Suppressor macrophage (primary cell): ENCODE measurements around the gene GARIN3.

Source experiments
- DNase-seq, 4 experiments: peaks; one replicate each; pipeline ENCODE4 v3.0.0-alpha.2; 2020 to 2022
- total RNA-seq, 17 experiments: gene quantifications; one replicate each; lab custom pipeline; 2026; ENCODE audit warnings: mixed read lengths in 6 of 17, inconsistent platforms in 3 of 17; lab: John Stamatoyannopoulos, UW

Gene GARIN3
- 0 to 0.88 (median 0) reads per million in 17 experiments for total RNA-seq

- no peak for DNase-seq
Observed at GRCh38 chr5:157166214-157167213, at the start of gene GARIN3. Gene GARIN3 (minus strand): TSS chr5:157166264. CDS start chr5:157166168, 96 bp downstream.

- DNase-seq, result no peak
Observed at GRCh38 chr5:157215514-157216167, 49.6 kb upstream of the GARIN3 start.

GRCh38 chr5:157214861-157215513 lies 48.9 kb upstream of the GARIN3 start:
- DNase-seq, result no peak

GRCh38 chr5:157214415-157214814 lies 48.4 kb upstream of the GARIN3 start:
- no peak for DNase-seq

GRCh38 chr5:157213527-157214243 lies 47.6 kb upstream of the GARIN3 start:
- DNase-seq, result no peak

- peak; percentile 54 to 75 (median 69) for DNase-seq
Observed at GRCh38 chr5:157212307-157212706, 46.2 kb upstream of the GARIN3 start.

GRCh38 chr5:157210652-157211051 lies 44.6 kb upstream of the GARIN3 start:
- DNase-seq, result peak in 2 of 4 experiments; percentile 48 to 50

- no peak for DNase-seq
Observed at GRCh38 chr5:157205708-157206107, 39.6 kb upstream of the GARIN3 start.

GRCh38 chr5:157204765-157205164 lies 38.7 kb upstream of the GARIN3 start:
- DNase-seq, result peak; percentile 21 to 75 (median 62)

- no peak for DNase-seq
Observed at GRCh38 chr5:157203417-157203816, 37.4 kb upstream of the GARIN3 start.

- DNase-seq, result no peak
Observed at GRCh38 chr5:157201857-157202256, 35.8 kb upstream of the GARIN3 start.

- no peak for DNase-seq
Observed at GRCh38 chr5:157198277-157198986, 32.4 kb upstream of the GARIN3 start.

GRCh38 chr5:157197086-157197485 lies 31.0 kb upstream of the GARIN3 start:
- DNase-seq, result no peak

GRCh38 chr5:157196045-157196444 lies 30.0 kb upstream of the GARIN3 start:
- DNase-seq, result no peak

- no peak for DNase-seq
Observed at GRCh38 chr5:157193699-157194424, 27.8 kb upstream of the GARIN3 start.

- DNase-seq, result no peak
Observed at GRCh38 chr5:157189223-157189622, 23.2 kb upstream of the GARIN3 start.

GRCh38 chr5:157188270-157188669 lies 22.2 kb upstream of the GARIN3 start:
- no peak for DNase-seq

GRCh38 chr5:157187046-157187754 lies 21.1 kb upstream of the GARIN3 start:
- DNase-seq, result no peak

GRCh38 chr5:157186309-157187045 lies 20.4 kb upstream of the GARIN3 start:
- DNase-seq, result no peak
